Activated gamma-delta T cell treated with anti-CD3 and anti-CD28 coated beads, Interleukin-2, amount 50 U/mL, for 16 hours (primary cell): ENCODE measurements around the gene DCXR.

Source experiments
- DNase-seq: peaks from one replicate; pipeline ENCODE4 v3.0.0-alpha.2; 2020; ENCODE audit warnings: low read depth

The DCXR gene

DNA sequence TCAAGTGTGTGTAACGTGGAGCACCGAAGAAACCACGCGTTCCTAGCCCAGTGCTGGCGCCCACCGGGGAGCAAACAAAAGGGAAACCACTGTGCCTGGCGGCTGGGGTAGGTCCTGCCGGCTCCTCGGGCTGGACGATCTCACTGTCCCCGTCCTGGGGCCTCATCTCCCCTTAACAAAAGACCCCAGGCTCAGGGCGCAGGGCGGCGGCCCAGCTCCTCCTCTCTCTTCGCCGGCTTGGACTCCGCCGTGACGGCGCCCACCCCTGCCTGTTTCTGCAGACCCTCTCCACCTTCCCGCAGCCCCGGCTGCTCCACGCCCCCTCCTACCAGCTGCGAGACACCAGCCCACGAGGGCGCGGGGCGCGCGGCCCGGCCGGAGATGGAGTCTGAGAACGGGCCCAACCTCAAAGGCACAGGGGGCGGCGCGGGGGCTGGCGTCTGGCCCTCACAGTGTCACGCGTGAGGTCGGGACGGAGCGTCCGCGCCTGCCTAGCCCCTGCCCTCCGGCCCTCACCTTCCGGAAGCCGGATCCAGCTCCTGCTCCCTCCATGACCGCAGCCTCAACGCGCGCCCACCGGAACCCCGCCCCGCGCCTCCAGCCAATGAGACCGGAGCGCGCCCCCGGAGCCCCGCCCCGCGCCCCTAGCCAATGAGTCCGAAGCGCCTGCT lies 15.1 kb downstream of the DCXR start, which contains the start of gene CENPX:
Gene CENPX, minus strand, starts transcription at position 569 of the 671 bp plus-strand sequence. Its CDS starts 17 bp downstream, at position 552.
- no peak for DNase-seq

DNA sequence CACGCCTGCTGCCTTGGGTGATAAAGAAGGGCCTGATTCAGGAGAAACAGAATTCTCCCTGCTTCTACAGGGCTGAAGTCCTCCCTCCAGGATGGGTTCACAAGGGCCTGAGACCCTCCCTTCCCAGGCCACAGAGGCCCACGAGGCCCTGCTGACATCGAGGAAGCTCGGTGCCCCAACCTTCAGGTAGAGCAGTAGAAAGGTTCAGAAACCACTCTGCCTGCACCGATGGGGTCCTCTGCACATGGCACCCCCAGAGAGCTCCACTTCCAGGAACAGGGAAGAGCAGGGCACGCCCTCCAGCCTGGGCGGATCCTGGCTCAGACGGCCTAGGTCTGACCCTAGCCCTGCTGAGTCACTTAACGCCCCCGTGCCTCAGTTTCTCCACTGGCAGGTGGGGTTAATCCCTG lies 15.6 kb downstream of the DCXR start:
- no peak for DNase-seq

GRCh38 chr17:82021107-82021899 lies 16.2 kb downstream of the DCXR start:
- no peak for DNase-seq

DNA sequence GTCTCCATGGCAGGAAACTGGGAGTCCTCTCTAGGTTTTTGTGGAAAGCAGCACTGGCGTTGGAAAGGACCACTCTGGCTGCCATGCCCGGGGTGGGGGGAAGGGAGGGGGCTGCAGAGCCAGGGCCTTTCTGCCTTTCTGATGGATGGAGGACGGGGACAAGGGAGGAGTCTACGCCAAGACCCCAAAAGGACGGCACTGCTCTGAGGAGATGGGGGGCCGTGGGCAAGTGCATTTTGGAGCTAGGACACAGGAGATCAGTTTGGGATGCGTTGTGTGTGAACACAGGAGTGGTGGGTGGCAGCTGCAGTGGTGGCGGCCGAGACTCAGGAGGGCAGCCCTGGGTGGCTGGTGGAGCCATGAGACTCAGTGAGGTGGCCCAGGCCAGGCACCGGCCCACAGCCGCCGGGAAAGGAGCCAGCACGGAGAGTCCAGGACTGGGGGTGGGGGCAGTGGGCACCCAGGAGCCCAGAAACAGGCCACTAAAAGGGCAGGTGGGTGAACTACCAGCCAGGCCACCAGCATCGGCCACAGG lies 16.9 kb downstream of the DCXR start:
- no peak for DNase-seq

DNA sequence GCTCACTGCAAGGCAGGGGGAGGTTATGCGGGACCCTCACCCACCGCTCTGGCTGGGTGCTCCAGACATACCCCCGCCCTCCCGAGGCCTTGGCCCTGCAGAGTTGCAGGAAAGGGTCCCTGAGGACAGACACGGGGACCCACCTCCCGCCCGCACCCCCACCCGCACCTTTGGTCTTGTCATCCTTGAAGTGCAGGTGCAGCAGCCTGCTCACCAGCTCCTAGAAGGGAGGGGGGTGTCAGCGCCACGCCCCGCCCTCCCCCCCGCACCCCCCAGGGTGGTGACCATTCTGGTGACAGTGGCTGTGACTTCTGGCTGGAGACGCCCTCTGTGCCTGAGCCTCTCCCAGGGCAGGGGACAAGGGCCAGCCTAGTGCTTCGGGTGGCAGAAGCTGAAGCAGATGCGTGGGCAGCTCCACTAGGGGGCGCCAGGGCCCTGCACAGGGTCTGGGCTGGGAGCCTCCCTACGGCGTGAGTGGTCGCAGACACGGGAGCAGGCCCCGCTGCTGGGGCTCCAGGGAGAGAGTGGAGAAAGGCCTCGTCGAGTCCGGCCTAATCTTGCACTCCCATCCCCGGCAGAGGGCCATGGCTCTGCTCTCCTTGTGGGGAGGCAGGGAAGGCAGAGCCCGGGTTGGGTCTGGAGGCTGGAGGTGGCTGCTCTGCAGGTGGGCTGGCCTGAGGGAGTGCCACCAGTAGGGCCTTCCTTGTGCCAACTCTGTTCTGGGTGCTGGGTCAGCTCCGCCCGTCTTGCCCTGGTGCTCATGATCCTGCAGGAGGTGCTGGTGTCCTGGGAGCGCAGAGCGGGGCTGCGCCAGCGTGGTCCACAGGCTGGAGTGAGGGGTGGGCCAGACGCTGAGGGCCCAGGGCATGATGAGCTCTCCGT lies 17.6 kb downstream of the DCXR start:
- DNase-seq: peak; percentile 39

DNA sequence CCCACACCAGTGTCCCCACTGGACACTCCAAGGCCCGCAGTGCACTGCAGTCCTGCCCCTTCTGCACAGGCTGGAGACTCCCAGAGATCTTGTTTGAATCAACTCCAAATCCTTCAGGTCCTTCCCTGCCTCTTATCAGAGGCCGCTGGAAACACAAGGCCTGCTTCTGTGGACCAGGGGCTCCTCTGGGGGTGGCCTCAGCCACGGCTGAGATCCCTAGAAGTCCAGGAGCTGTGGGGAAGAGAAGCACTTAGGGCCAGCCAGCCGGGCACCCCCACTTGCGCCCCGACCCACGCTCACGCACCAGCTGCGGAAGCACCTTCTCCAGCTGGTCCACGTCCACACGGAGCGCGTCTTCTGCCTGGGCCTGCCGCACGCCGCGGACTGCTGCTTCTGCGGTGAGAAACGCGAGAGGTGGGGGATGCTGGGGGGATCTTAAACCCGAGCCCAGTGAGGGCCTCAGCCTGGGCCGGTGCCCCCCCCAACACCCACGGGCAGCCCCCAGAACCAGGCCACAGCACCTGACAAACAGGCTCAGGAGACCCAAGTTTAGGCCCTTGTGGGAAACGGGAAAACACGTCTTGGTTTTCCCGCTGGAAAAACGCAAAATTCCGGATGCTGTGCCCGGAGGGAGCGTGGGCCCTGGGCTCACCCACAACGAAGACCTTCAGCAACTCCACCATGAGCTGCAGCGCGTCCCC lies 18.4 kb downstream of the DCXR start:
- no peak for DNase-seq

- no peak for DNase-seq
These were observed 19.1 kb downstream of the DCXR start for GRCh38 chr17:82018152-82018988.

DNA sequence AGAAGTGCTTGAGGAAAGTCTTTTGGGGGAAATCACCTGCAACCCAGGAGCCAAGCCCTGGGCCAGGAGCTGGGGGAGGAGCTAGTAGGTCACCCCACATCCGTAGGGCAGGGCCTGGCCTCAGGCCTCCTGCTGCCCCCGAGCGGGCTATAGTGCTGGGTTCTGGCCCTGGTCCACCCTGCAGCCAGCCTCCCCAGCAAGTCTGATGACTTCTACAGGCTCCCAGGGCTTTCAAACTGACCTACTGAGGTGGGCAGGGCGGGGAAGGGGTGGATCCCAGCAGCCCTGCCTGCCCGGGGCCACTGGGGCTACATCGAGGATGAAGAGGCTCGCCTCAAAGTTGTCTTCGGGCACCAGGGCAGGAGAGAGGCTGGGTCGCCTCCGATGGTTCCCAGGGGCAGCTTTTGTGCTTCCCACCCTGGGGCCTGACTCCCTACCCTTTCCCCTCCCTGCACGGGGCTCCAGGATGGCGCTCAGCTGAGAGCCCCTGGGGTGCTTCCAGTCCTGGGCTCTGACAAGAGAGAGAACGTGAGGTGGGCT lies 19.8 kb downstream of the DCXR start:
- DNase-seq: no peak

- DNase-seq: no peak
These were observed 20.5 kb downstream of the DCXR start for GRCh38 chr17:82016875-82017459.

GRCh38 chr17:82016061-82016874 lies 21.2 kb downstream of the DCXR start:
- DNase-seq: no peak

GRCh38 chr17:82015311-82015971 lies 22.1 kb downstream of the DCXR start:
- DNase-seq: no peak

GRCh38 chr17:82014971-82015310 lies 22.6 kb downstream of the DCXR start:
- DNase-seq: no peak

DNA sequence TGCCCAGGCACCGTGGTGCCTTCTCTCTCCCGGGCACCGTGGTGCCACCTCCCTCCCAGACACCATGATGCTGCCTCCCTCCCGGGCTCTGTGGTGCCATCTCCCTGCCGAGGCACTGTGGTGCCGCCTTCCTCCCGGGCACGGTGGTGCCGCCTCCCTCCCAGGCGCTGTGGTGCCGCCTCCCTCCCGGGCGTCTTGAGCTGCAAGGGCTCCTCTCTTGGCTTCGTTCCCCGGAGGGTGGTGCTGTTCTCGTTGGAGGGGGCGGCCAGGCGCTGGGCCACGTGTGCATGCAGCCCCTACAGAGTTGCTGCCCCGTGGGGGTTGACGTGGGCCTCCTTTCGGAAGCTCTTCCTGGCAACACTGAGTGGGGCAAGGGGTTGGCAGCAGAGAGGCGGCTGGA lies 23.1 kb downstream of the DCXR start:
- no peak for DNase-seq

- no peak for DNase-seq
These were observed 23.6 kb downstream of the DCXR start for GRCh38 chr17:82013772-82014321.

DNA sequence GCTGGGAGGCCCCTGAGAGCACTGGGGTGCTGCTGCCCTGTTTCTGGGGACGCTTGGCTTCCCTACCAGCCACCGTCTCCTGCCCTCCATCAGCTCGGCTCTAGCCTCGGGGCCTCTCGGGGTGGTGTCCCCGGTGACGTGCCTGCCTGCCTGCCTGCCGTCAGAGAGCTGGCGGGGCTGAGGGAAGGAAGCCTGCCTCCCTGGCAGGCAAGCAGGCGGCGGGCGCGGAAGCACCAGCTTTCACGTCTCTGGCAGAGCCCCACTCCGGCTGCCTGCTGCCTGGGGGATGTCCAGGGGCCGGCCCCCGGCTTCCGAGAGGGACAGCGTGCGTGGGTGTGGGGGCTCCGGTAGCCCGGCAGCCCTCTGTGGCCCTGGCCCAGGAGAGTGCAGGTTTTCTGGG lies 24.2 kb downstream of the DCXR start:
- DNase-seq: no peak

- DNase-seq: no peak
These were observed 24.7 kb downstream of the DCXR start for GRCh38 chr17:82012640-82013295.

- DNase-seq: no peak
These were observed 25.2 kb downstream of the DCXR start for GRCh38 chr17:82012261-82012639.

- no peak for DNase-seq
These were observed 25.8 kb downstream of the DCXR start for GRCh38 chr17:82011617-82012187.
